Heart left ventricle (tissue), 16 donors: Measurements from ENCODE around the gene JOSD1. TPM values are rescaled to one million over a fixed set of nuclear protein-coding genes. Genes with fewer than 3 reads are reported as not detected.

Source experiments
- ATAC-seq, 4 donors: fragments of 200-7000 bp; cut with Tn5 transposase; one replicate each; pipeline ENCODE4 v1.9.1; 2020 to 2022; ENCODE audit warnings: moderate library complexity in 4 of 4, mild to moderate bottlenecking in 3 of 4, moderate number of reproducible peaks in 1 of 4
- DNase-seq, 5 donors: peaks; one replicate each; pipeline ENCODE4 v3.0.0-alpha.2; 2020
- H3K27ac ChIP-seq, 12 donors: fragments of 200-600 bp; sonication (generic) in 4 of 12; one replicate each; pipeline versions ENCODE4 v1.5.0 to v1.8.0; 2016 to 2022; ENCODE audit warnings: mild to moderate bottlenecking in 2 of 12
- H3K27me3 ChIP-seq, 9 donors: fragments of 200-600 bp; sonication (generic) in 2 of 9; one replicate each; pipeline versions ENCODE4 v1.5.1 to v1.8.0; 2016 to 2022; ENCODE audit warnings: mild to moderate bottlenecking in 3 of 9
- H3K36me3 ChIP-seq, 9 donors: fragments of 200-600 bp; sonication (generic) in 2 of 9; one replicate each; pipeline versions ENCODE4 v1.5.0 to v1.8.0; 2018 to 2022; ENCODE audit warnings: mild to moderate bottlenecking in 2 of 9
- H3K4me1 ChIP-seq, 12 donors: fragments of 200-600 bp; sonication (generic) in 4 of 12; one replicate each; pipeline versions ENCODE4 v1.5.0 to v1.8.0; 2016 to 2022; ENCODE audit warnings: mild to moderate bottlenecking in 3 of 12
- H3K4me3 ChIP-seq, 12 donors: fragments of 200-600 bp; sonication (generic) in 4 of 12; one replicate each; pipeline versions ENCODE4 v1.5.0 to v1.8.0; 2017 to 2022; ENCODE audit warnings: mild to moderate bottlenecking in 9 of 12, moderate library complexity in 4 of 12
- H3K9me3 ChIP-seq, 12 donors: fragments of 200-600 bp; sonication (generic) in 4 of 12; one replicate each; pipeline versions ENCODE4 v1.5.0 to v1.8.0; 2016 to 2022; ENCODE audit warnings: mild to moderate bottlenecking in 1 of 12
- CTCF ChIP-seq, 12 donors: fragments of 200-600 bp; sonication (generic) in 4 of 12; IDR thresholded peaks; one replicate each; pipeline versions ENCODE4 v1.5.0 to v1.8.0; 2018 to 2022; ENCODE audit warnings: antibody characterized with exemption in 12 of 12, mild to moderate bottlenecking in 5 of 12
- POLR2A ChIP-seq, 2 donors: fragments of 450-650 bp; IDR thresholded peaks; one replicate each; pipeline ENCODE4 v1.6.1; 2017; ENCODE audit warnings: antibody characterized with exemption in 2 of 2, mild to moderate bottlenecking in 2 of 2, moderate library complexity in 2 of 2
- WGBS, 4 donors: extraction: QIAGEN DNeasy Blood & Tissue Kit in 2 of 4; methylation state at CpG; one replicate each; pipeline versions ENCODE4 v1.1.5 to v1.1.7; 2013 to 2018; 5-methylcytosine and 5-hydroxymethylcytosine counted together
- intact Hi-C, 10 donors: fragments of 100-400 bp; cut with DNase I; formaldehyde crosslinking; loops; one replicate each; pipeline versions ENCODE4 v1.11.1 to v1.14.2; 2022
- polyA plus RNA-seq, 2 donors: library from polyadenylated mRNA; stranded (reverse); fragments of 200-250 nt; gene quantifications; one replicate each; pipeline ENCODE4 v1.2.3, GENCODE V29; 2013
- total RNA-seq, 9 donors: library from RNA; depleted of rRNA in 2 of 9; stranded (reverse); fragments of >200 nt in 2 of 9; fragmentation: NEBNext Ultra II Directional in 3 of 9; extraction: Animal tissue kit (Norgen Biotek cat#: 25700) in 3 of 9; gene quantifications; one replicate each; pipeline versions ENCODE4 v1.1.0 to v1.2.4, GENCODE V29; 2016 to 2023
- donor health status: ischemic (EF 13 %, LVEDD 7.1; RV severe dilation, severe dysfunction).
- donor health status: healthy with polysubstance abuse.
- donor health status: DM: no; HTN: yes; CAD: no.
- donor health status: DM: no; HTN: no; CAD: no.
- donor health status: ischemic (EF 25% LVEDD 6.9; RV normal size, moderate dysfunction).
- donor health status: ischemic (EF 25% LVEDD 5.7; RV mildly dilated, moderate dysfunction).
- donor health status: healthy.
- donor health status: DM: yes; HTN: yes; CAD: no.
- donor health status: ischemic (EF 35%, LVEDD 5.7; RV mildly dilated, moderate dysfunction).
- donor health status: nonischemic (EF 11% LVEDD 7.7; RV severe dilation, severe dysfunction).
- donor health status: DM: yes; HTN: yes; CAD: no.
- donor health status: PGD.
- donor health status: ischemic (EF 29% LVEDD 5.4; RV normal size, mild dysfunction).
- donor health status: nonischemic (EF 23%, LVEDD 6.1; RV moderate dilation, normal function).

The JOSD1 gene
- total and polyA plus RNA-seq, 11 donors: 7.8 to 34.0 (median 22.8) TPM

- ATAC-seq (no peak), DNase-seq (no peak)
- Histone ChIP-seq H3K27me3 (no peaks in the 10 kb centered on the region), H3K36me3 (peaks cover 0 to 22% (median 7%) of the 10 kb centered on the region in 9 donors), H3K27ac (peak overlapping the region in 11 of 12 donors; percentile 36 to 99 (median 97)), H3K4me1 (peaks cover 23 to 61% (median 49%) of the 10 kb centered on the region in 12 donors), H3K4me3 (peak overlapping the region in 10 of 12 donors; percentile 57 to 94 (median 81)), H3K9me3 (no peaks in the 10 kb centered on the region)
- intact Hi-C loops: loop anchor here in 1 of 10 donors (10.0 kb wide), 1 partner anchor 194 kb away; the partner anchor contains the start of gene DDX17
- no peak for TF ChIP-seq CTCF (IDR thresholded peaks at IDR 0.05)
- TF ChIP-seq POLR2A (IDR thresholded peaks at IDR 0.05): no peak
- WGBS, 4 donors: 89 to 92% (median 91%) methylated on average over 13 of the region's 13 CpGs
These were observed 2.2 kb downstream of the JOSD1 start for GRCh38 chr22:38698407-38699094.

DNA sequence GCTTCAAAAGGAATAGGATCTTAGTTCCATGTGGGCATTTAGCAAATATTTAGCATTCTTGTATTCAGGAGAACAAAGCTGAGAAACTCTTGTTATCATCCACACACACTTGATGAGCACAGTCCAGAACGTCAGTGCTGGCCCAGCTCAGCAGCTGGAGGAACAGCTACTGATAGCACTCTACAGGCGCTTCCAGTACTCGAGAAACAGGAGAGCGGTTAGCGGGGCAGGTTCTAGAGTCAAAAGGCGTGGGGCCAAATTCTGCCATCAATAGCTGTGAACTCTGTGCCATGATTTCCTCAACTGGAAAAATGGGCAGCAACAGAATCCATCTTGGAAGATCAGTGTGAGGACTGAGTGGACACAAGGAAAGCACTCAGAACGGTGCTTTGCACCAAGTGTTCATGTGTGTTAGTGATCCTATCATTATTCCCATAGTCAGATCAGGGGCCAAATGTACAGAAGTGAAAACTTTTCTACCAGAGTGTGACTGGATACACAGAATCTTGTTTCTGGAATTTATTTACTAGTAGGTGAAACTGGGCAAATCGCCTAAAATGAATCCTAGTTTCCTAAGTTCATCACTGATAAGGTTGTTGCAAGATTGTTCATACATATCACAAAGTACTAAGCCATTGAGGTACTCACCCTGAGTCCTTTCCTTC is 3.2 kb downstream of the JOSD1 start:
- Histone ChIP-seq H3K27ac (peak overlapping the region in 11 of 12 donors; percentile 45 to 99 (median 74)), H3K4me3 (peak overlapping the region in 6 of 12 donors; percentile 3 to 87 (median 43)), H3K36me3 (peaks cover 0 to 22% (median 10%) of the 10 kb centered on the region in 9 donors), H3K9me3 (no peaks in the 10 kb centered on the region), H3K27me3 (no peaks in the 10 kb centered on the region), H3K4me1 (peaks cover 23 to 61% (median 49%) of the 10 kb centered on the region in 12 donors)
- ATAC-seq (peak in 3 of 4 donors; percentile 17 to 44 (median 22)), DNase-seq (peak in 2 of 5 donors; percentile 47 to 65)
- 39 to 49% (median 46%) methylated on average over 8 of the region's 8 CpGs for WGBS, 4 donors
- intact Hi-C loops: loop anchor here in 2 of 10 donors (2.0 to 10.0 kb wide), 2 partner anchors 15 to 193 kb away; partner anchors contain the start of gene DDX17 (in 1 of the 2)
- TF ChIP-seq CTCF (IDR thresholded peaks at IDR 0.05) (no peak), POLR2A (IDR thresholded peaks at IDR 0.05) (no peak)

DNA sequence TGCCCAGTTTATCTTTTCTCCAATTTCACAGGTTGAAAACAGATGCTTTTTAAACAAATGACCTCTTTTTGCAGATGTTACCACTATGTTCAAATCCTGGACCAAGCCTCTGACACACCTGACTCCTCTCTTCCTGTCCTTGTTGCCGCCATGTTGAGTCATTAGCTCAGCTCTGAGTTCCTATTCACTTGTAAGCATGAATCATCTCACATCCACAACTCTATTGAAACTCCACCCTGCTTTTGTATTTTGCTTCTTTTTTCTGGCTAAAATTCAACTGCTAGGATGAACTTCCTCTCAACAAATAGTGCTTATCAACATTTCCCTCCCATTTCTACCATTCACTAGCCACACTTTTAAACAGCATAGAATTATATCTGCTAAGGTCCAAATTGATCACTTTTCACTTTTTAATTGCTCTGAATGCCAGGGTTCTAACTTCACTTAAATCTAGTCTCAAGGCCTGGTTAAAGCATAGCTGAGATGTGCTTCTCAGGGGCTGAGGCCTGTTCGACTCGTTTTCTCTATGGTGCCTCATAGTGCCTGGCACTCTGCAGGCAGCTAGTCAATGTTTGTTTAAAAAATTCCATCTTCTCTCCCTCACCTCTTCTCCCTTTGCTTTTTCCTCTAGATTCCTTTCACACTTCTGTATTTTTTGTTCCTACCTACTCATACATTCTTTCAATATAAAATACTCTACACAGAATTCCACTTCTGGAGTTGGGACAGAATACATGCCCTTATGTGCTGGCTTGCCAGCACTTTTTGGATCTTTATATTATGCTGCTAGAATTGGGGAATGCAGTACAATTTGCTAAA is 3.9 kb downstream of the JOSD1 start:
- TF ChIP-seq CTCF (IDR thresholded peaks at IDR 0.05) (no peak), POLR2A (IDR thresholded peaks at IDR 0.05) (no peak)
- ATAC-seq (peak in 1 of 4 donors; percentile 52), DNase-seq (no peak)
- Histone ChIP-seq H3K36me3 (peaks cover 0 to 30% (median 15%) of the 10 kb centered on the region in 9 donors), H3K4me3 (peak overlapping the region in 5 of 12 donors; percentile 3 to 87 (median 8)), H3K27me3 (no peaks in the 10 kb centered on the region), H3K9me3 (no peaks in the 10 kb centered on the region), H3K4me1 (peaks cover 23 to 61% (median 49%) of the 10 kb centered on the region in 12 donors), H3K27ac (peak overlapping the region in 11 of 12 donors; percentile 45 to 99 (median 74))
- intact Hi-C loops: loop anchor here in 2 of 10 donors (2.0 to 10.0 kb wide), 2 partner anchors 14 to 192 kb away; partner anchors contain the start of gene DDX17 (in 1 of the 2)
- WGBS, 4 donors: 34 to 50% (median 45%) methylated on average over 3 of the region's 3 CpGs
